NCI-H345 treated with DMSO at 0.1 percent for 48 hours (cell line): ENCODE measurements around the gene KMT5B.

Experiments used
- DNase-seq: peaks from one replicate; lab custom pipeline; 2025; ENCODE audit not compliant: unreplicated experiment; lab: John Stamatoyannopoulos, UW

The KMT5B gene

DNA sequence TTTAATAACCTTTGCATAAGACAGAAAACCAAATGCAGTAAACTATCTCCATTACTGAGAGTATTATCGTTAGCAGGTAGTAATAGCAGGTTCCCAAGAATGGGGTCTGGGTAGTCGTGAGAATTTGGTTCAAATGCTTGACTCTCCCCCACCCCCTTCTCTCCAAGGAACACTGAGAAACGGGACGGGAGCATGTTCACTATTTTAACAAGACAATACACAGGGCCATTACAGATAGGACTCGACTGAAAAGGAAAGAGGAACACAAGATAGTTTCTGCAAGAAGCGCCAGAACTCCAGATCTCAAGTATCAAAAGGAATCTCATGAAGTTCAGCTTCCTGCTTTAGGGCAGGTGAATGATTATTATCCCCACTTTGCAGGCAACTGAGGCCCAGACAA, 27.0 kb downstream of the KMT5B start:
- no peak for DNase-seq

DNA sequence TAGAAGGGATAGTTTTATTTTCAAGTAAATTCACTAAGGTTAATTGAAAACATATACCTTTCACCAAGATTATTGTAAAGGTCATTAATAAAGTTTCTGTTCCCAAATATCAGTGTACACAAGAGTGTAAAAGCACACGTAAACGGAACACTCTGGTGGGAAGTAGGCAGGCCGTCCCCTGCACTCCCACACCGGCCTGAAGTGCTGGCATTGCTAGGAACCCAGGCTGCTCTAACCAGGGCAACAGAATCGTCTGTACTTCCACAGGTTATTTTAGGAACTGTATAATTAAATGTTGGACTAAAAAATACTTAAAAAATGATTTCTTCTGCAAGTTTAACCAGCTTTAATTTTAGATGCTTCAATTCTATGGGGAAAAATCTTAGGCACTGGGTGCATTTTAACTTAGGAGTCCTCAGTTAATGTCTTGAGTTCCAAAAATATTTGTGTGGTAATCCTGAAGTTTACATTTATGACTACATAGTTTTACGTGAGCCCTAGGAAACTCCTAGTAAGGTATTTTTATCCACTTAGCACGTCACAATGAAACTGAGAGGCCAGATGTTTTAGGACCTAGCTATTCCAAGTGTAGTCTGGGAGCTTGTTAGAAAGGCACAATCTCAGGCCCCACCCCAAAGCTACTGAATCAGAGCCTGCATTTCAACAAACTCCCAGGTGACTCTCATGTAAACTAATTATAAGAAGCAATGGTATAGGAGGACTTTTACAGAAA, 31.2 kb downstream of the KMT5B start:
- no peak for DNase-seq

DNA sequence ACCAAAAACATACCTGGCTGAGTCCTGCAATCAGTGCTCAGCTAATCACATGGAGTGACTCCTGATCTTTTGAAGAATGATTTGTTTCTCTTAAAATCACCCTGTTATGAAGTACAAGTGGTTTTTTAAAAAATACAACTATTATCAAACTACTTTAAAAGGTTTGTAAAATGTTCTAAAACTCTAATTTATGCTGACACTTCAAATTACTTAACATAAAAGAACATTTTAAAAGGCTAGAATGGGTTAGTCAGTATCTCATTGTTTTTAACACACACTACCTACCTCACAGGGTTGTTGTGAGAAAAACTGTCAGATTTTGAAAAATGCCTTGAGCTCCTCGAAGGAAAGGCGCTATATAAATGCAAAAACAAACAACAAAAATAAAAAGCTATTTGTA, 33.2 kb downstream of the KMT5B start:
- no peak for DNase-seq

DNA sequence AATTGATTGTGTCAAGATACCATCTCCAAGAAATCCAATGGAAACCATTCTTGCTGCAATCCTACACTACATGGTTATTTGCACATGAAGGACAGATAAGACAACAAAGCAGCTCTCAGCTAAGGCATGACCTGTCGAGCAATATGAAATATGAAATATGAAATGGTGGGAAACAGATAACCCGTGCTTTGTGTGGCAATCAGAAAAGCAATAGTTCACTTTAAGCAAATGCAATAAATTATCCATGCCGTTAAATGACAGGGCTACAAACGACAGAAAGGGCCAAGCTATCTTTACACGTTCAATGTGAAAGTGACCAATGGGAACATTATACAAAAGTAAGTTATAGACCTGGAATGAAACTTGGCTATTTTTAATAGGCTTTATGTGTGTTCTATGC, 35.2 kb downstream of the KMT5B start:
- no peak for DNase-seq

DNA sequence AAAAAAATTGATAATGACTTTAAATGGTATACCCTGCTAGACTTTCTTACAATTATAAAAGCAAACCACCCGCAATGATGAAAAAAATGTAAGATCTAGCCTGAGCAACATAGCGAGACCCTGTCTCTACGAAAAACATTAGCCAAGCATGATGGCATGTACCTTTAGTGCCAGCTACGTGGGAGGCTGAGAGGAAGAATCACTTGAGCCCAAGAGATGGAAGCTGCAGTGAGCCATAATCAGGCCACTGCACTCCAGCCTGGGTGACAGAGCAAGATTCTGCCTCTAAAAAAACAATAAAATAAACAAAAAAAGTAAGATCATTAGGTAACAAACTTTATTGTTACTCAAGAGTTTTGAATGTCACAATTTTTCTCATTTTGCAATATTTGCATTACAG, 39.2 kb downstream of the KMT5B start:
- no peak for DNase-seq

DNA sequence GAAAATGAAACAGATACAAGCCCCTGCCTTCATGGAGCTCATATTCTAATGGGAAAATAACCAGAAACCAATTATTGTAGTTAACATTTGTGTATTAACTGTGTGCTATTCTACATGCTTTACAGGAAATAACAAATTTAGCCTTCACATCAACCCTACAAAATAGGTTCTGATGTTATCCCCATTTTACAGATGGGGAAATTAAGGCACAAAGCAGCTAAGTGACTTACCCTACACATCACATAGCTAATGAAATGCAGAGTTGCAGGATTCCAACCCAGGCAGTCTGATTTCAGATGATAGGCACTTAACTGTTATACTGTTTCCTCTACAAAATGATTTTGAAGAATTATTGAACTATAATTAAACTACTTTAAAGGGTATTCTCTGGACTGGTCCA, 43.7 kb downstream of the KMT5B start:
- DNase-seq, result no peak

DNA sequence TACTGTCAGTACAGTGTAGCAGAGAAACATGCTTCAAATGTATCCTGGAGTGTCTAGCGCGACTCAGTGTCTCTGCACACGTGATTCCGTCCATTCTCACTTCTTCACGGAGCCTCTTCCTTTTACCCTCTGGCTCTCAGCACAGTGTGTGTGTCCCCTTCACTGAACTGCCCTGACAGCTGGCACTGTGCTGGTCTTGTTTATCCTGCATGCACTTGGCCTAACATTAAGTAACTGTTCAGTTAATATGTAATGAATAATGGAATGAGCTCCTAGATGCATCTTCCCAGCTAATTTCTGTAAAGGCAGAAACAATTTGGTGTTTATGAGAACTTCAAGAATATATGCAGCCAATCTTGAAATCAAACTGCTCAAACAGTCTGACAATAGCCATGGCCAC, 44.4 kb downstream of the KMT5B start:
- no peak for DNase-seq

DNA sequence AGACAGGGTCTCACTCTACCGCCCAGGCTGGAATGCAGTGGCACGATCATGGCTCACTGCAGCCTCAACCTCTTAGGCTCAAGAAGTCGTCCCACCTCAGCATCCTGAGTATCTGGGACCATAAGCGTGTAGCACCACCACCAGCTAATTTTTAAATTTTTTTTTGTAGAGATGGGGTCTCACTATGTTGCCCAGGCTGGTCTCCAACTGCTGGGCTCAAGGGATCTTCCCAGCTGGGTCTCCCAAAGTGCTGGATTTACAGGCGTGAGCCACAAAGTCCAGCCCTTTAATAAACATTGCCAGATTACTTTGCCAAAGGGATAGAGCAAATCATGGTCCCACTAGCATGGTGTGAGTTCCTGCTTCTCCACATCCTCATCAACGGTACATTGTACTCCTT, 45.6 kb downstream of the KMT5B start:
- DNase-seq, result no peak

DNA sequence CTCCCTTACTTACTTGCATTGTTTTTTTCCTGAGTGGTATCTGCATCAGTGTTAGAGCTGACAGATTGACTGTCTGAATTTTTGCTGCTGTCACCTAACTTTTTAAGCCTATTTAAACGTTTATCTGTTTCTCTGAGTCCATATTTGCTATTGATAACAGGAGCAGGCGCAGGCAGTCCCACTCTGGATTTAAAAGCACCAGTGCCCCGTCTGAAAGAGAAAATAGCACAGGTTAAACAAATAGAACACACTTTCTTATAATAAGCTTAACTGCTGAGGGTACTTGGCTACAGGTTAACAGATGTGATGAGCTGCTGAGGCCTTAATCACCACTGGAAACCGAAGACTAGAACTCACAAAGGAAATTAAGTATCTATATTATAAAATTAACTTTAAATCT, 46.1 kb downstream of the KMT5B start:
- no peak for DNase-seq

DNA sequence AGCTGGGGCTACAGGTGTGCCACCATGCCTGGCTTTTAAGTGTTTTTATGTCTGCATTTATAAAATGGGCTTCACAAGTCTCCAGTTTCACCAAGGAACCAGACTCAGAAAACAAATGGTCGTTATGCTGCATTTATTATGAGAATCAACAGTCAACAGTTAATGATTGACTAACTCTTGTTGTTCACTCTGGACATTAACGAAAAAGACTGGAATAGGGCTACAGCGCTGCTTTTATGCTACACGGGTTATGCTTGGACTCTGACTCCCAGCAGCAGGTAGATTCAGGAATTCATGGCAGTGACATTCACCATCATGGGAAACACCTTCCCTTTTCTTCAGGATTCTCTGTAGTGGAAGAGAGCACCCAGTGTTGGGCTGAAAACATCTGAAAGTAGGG, 47.5 kb downstream of the KMT5B start:
- DNase-seq, result no peak

DNA sequence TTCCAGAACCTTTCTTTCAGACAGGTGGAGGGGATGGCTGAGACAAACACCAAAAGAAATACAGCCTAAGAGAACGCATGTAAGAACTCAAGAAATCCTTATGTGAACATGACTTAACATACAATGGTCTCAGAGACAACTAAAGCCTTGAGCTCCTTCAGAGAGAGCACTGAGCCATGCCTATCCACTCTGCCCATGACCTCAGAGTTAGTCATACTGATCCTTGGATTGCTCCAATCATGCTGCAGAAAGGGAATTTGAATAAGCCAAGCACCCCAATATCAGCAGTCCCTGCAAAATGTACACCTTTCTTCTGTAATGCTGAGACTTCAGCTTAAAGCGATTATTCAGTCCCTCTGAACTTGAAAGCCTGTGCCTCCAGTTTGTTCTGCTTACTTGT, 48.7 kb downstream of the KMT5B start:
- no peak for DNase-seq

DNA sequence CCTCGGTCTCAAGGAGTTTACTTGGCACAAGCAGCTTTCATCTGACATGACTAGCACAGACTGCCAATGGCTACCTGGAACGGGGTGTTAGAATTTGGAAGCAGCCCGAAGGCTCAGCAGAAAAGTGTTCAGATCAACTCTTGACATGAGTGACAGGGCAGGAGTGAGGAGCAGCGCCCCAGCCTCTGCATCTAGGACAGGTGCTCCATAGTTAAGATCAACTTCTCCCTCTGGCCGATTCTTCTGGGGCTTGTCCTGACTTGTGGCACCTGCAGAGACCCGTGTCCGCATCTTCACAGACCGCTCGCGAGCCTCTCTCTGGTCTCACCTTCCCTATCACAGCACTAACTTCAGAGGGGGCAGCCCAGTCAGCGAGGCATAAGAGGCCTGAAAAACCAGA, 49.4 kb downstream of the KMT5B start:
- no peak for DNase-seq

DNA sequence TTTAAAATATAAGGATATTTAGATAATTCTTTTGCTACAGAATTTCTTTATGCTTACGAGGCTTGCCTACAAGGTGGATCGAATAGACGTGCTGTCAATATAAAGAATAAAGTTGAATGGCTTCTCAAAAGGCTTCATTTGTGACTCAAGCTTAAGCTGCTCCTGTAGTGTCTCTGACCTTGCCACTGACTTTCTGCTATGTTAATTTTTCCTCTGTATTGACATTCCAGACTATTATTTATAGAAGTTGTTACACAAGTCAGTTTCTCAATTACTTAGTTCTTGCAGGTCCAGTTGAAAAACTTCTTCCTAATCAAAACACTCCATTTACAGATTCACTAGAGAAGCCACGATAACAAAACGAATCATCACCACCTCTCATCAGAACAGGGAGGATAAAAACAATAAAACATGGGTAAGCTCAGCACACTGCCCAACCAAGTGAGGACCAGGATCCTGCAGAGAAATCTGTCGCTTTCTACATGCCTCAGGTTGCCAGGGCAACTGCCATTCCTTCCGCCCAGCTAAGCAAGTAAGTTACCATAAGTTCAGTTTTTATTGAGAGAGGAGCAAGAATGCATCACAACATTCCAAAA, 52.9 kb downstream of the KMT5B start:
- DNase-seq, result no peak

DNA sequence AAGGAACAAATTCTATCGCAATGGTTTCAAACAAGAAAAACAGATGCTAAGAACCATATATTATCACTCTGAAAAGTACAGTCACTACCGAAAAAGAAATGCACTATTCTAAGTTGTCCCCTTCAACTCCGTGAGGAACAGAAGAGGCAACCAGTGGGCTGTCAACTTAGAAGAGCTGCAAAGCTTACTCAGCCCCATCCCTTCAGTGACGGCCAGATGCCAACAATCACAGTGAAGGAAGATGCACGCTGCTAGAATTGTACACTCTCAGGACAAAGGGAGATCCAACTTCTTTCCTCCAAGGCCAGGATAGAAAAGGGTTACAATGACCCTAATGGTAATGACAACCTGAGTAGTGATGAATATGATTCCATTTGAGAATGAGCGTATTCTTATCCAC, 53.4 kb downstream of the KMT5B start:
- no peak for DNase-seq

DNA sequence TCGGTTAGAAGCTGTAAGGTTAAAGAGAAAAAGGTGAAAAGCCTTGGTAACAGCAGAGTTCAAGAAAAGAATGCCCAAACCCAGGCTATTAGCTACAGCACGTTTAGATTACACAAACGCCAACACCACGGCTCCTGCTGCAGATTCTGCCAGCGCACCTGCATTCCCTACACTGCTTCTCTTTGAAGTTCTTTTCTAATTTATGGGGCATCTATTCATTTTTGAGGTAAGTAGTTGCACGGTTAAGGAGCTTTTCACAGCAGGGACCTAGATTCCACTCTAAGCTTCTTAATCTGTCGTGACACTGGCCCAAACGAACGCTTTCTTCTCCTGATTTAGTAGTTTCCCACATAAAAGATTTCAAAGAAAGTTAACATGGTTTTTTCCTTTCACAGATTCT, 53.9 kb downstream of the KMT5B start:
- no peak for DNase-seq

DNA sequence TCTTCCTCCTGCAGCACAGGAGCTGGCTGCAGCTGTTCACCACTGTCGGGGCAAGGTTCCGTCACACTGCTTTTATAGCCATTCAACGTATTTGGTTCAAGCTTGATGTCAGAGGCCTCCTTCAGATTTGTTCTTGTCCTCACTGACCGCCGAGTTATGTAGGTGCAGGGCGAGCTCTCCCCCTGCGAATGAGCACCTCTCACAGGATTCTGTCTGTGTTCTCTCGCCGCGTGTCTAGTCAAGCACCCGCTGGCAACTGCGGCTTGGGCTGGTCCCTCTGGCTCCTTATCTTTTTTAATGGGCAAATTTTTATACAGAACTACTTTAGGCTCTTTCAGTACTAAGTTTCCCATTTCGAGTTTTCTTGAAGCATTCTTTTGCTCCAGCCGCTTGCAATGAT, 54.5 kb downstream of the KMT5B start:
- DNase-seq, result no peak

DNA sequence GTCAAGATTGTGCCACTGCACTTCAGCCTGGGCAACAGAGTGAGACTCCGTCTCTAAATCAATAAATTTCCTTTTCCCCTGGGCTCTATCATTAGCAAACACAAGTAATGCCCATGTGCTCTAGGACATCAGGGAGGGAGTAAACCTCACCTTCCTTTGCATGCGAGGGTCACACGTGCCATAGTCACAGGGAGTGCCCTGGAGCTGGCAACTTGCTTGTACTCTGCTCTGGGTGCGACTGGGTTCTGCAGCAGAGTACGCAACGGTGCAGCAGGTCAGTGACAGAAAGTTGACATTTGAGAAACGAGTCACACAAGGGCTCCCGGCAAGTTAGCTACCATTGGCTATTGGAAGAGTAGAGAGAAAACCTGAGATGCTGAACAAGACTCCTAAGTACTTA, 59.4 kb downstream of the KMT5B start:
- no peak for DNase-seq

DNA sequence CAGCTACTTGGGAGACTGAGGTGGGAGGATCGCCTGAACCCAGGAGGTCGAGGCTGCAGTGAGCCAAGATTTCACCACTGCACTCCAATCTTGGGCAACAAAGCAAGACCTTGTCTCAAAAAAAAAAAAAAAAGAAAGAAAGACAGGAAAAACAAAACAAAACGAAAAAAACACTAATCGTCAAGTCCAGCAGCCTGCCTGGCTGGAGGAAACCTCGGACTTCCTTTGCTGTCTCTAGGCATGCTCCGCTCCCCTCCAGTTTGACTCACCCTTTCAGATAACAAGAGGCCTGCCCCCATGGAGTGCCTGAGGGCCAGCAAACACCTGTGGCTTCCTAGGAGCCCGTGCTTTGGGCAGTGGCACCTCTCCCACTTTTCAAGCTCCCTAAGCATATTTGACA, 63.1 kb downstream of the KMT5B start:
- DNase-seq, result no peak

DNA sequence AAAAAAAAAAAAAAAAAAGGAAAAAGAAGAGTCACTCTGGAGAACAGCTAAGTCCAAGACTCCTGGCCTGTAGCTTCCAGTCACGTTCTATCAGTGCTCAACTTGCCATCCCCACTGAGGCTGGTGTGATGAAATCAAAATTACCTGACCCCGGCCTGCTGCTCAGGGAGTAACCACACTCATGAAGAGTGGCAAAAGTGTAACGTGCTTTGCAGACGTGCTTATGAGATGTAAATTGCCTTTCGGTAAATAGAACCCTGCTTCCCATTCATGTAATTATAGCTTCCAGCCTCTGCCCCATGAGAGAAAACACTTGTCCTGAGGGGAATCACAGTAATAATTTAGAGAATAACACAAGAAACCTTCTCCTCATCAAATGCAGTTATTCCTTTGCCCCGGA, 63.7 kb downstream of the KMT5B start:
- no peak for DNase-seq

DNA sequence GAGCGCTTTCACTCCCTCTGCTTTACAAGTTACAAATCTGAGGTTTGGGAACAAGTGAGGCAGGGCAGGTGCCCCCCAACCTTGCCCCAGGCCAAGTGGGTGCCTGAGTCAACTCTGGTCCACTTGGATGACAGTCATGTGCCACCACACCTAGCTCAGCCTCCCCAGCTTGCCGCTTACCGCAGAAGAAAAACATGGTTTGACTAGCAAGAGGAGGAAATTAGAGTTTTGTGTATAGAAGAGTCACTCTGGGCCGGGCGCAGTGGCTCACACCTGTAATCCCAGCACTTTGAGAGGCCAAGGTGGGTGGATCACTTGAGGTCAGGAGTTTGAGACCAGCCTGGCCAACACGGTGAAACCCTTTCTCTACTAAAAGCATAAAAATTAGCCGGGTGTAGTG, 64.2 kb downstream of the KMT5B start:
- DNase-seq, result no peak

DNA sequence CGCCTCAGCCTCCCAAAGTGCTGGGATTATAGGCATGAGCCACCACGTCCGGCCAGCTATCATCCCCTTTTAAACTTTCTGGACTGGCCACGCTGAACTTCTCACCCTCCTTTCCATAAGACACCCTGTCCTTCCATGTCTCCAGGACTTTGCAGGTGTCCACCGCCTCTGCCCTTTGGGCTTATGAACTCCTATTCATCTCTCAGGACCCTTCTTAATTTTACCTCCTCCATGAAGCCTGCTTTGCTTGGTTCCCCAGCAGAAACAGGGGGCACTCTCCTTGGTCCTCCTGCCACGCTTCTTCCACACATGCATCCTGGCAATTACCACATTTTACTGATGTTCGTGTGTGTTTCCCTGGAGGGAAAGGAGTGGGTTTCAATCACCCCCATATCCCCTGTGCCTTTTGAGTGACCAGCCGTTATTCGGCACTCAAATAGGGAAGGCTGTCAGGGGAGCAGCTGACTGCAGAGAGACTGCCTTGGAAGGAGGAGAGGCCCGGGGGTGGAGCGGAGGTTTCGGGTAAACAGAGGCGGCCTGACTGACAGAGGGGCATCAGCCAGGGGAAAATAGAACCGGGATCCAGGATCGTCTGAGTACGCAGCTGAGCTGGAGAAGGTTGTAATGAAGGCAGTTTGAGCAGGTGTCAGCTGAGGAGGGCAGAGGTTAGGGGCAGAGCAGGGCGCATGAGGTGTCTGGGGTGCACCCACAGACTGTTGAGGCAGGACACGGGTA, 64.9 kb downstream of the KMT5B start:
- DNase-seq, result no peak

DNA sequence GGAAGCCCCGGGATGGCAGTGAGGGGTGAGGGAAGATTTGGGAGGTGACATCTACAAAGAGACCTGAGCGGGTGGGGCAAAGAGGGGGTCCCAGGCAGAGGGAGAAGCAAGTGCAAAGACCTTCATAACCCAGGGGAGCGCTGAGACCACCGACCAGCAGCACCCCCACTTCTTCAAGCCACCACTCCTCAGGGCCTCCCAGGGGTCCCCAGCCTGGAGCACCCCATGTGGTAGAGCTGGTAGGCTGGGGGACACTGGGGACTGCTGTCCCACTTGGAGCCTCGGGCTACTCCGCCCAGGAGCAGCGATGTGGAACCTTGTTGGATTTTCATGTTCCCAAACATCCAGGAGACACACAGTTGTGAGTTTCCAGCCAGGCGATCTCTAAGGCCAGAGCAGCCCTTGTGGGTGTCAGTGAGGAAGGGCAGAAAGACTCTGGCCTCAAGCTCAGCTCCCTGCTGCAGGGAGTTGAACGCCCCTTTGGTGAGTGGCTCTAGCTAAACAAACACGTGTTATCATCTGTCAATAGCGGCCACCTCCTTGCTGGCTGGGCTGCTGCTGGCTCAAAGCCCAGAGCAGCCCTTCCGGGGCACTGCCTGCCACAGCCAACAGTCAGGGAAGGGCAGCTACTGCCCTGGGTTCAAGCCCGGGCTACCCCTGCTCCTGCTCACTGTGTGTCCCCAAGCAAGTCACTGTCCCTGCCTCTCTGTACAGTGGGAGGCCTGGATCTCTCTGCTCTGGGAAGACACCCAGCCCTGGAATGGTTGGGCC, 66.2 kb downstream of the KMT5B start:
- DNase-seq, result peak; percentile 48
